ENCODE data around the gene MAP1LC3B2. TPM values are rescaled to one million over a fixed set of nuclear protein-coding genes. Genes with fewer than 3 reads are reported as not detected.

Gene MAP1LC3B2
- 1 to 10 TPM in 9 of 10 donors, under 1 TPM in 1; 0.82 to 4.1 (median 2.2) TPM for total RNA-seq
- 1 to 10 TPM in 1 of 2 donors, under 1 TPM in 1; 0.59 to 4.6 TPM for polyA plus RNA-seq
- long read RNA-seq, donor 1 = 0 reads
- long read RNA-seq, donor 2 = 0 reads
- long read RNA-seq, donor 3, partial matches to known transcripts = 1 of 1 reads
- long read RNA-seq, donor 3, other reads (novel, unspliced or antisense) = 0 of 1 reads

DNA sequence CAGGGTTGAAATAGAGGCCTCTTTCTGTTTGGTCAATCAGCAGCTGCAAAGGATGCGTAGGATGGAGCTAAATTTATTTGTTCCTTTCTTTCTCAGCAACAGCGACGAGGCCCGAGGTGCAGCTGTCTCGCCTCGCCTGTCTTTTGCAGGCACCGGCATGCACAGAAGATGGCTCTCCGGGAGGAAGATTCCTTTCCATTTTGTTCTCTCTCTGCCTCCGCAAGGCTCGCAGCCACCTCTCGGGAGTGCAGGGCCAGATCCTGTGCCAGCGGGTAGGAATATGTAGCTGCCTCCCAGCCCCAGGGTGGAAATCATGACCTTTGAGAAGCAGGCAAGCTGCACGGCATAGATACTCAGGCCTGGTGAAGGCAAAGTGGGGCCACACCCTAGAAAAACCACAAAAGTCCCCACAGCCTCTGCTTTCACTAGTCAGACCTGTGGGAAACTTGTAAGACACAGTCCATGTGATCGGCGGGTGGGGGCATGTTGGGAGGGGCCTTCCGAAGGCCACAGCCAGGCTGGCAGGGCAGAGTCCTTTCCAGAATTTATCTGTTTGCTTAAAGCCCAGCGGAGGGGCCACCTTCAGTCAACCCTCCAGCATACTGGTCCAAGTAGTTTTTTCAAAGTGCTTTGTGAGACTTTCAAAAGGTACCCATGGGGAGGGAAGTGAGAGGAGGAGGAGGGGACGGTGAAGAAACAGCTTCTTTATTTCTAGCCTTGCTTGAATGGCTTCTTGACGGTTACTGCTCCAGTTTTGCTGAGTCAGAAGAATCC is at the start of gene MAP1LC3B2:
TSS of gene MAP1LC3B2 (plus strand) at position 220 of the 774 bp plus-strand sequence. CDS start 16,562 bp downstream, outside the sequence.
- intact Hi-C loops (cut with DNase I) = no loop called here
- Histone ChIP-seq H3K36me3 (no peaks in the 10 kb centered on the region), H3K27me3 (no peaks in the 10 kb centered on the region), H3K4me1 (peaks cover 0 to 46% (median 0%) of the 10 kb centered on the region in 9 donors), H3K9me3 (peaks cover 0 to 18% (median 0%) of the 10 kb centered on the region in 11 donors), H3K27ac (peak within 1 kb of the TSS in 6 of 10 donors; percentile 55 to 92 (median 70)), H3K4me3 (peak within 1 kb of the TSS in 2 of 10 donors; percentile 1 to 35)
- TF ChIP-seq, protein P1, sequence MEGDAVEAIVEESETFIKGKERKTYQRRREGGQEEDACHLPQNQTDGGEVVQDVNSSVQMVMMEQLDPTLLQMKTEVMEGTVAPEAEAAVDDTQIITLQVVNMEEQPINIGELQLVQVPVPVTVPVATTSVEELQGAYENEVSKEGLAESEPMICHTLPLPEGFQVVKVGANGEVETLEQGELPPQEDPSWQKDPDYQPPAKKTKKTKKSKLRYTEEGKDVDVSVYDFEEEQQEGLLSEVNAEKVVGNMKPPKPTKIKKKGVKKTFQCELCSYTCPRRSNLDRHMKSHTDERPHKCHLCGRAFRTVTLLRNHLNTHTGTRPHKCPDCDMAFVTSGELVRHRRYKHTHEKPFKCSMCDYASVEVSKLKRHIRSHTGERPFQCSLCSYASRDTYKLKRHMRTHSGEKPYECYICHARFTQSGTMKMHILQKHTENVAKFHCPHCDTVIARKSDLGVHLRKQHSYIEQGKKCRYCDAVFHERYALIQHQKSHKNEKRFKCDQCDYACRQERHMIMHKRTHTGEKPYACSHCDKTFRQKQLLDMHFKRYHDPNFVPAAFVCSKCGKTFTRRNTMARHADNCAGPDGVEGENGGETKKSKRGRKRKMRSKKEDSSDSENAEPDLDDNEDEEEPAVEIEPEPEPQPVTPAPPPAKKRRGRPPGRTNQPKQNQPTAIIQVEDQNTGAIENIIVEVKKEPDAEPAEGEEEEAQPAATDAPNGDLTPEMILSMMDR (IDR thresholded peaks at IDR 0.05) = no peak
- DNase-seq = peak in 1 of 2 donors; percentile 51
- peak; percentile 71 to 87 (median 82) for ATAC-seq
- 66 to 69% methylated on average over 19 of the region's 19 CpGs for WGBS, 2 donors

DNA sequence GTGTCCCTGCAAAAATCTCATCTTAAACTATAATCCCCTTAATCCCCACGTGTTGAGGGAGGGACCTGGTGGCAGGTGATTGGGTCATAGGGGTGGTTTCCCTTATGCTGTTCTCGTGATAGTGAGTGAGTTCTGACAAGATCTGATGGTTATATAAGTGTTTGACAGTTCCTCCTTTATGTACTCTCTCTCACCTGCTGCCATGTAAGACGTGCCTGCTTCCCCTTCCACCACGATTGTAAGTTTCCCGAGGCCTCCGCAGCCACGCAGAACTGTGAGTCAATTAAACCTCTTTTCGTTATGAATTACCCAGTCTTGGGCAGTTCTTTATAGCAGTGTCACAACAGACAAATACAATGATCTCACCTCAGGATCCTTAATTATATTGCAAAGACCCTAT is 45.2 kb upstream of the MAP1LC3B2 start:
- no peak overlapping the region for H3K27ac ChIP-seq
- peaks cover 0 to 13% (median 0%) of the 10 kb centered on the region in 9 donors for H3K4me1 ChIP-seq
- no peaks in the 10 kb centered on the region for H3K36me3 ChIP-seq
- H3K9me3 ChIP-seq = no peaks in the 10 kb centered on the region
- WGBS, 2 donors = 89 to 91% methylated on average over 8 of the region's 8 CpGs
- no peak for DNase-seq
- H3K4me3 ChIP-seq = no peak overlapping the region
- no peak for ATAC-seq
- TF ChIP-seq, protein P1 (IDR thresholded peaks at IDR 0.05) = no peak
- intact Hi-C loops (cut with DNase I) = no loop called here
- H3K27me3 ChIP-seq = peaks cover 0 to 2% (median 0%) of the 10 kb centered on the region in 7 donors

DNA sequence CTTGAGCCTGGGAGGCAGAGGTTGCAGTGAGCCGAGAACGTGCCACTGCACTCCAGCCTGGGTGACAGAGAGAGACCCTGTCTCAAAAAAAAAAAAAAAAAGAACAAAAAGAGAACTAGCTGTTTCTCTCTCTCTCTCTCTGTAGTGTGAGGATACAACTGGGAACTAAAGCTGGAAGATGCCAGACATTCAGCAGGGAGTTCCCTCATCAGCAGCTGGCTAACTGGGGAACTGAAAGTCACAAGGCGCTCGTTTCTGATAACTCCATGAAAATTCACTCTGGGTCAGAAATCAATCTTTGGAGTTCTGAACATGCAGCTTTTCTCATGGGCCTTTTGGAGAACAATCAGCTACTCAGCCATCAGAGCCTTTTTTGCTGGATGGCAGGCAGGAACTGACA is 43.5 kb upstream of the MAP1LC3B2 start:
- Histone ChIP-seq H3K4me1 (peaks cover 0 to 8% (median 0%) of the 10 kb centered on the region in 9 donors), H3K4me3 (no peak overlapping the region), H3K9me3 (no peaks in the 10 kb centered on the region), H3K27me3 (no peaks in the 10 kb centered on the region), H3K36me3 (no peaks in the 10 kb centered on the region), H3K27ac (peak overlapping the region in 1 of 10 donors; percentile 12)
- DNase-seq = no peak
- peak in 6 of 8 donors; percentile 31 to 64 (median 48) for ATAC-seq
- 70 to 81% methylated on average over 4 of the region's 4 CpGs for WGBS, 2 donors
- TF ChIP-seq, protein P1 (IDR thresholded peaks at IDR 0.05) = no peak
- intact Hi-C loops (cut with DNase I) = no loop called here

DNA sequence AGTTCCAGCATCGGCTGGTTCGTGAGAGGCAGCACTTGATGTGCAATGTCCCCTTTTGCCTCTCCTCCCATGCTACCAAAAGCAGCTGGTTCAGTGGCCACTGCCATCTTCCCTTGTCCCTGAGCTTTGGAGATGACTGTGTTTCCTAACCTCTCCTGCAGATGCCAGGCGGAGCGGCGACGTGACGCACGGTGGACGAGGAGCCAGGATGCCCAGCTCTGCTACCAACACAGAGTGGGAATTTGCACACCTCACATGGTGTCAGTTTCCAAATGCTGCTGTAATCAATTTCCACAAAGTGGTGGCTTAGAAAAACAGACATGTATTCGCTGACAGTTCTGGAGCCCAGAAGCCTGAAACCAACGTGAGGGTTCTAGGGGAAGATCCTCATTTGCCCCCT is 42.5 kb upstream of the MAP1LC3B2 start:
- Histone ChIP-seq H3K36me3 (no peaks in the 10 kb centered on the region), H3K27me3 (peaks cover 0 to 4% (median 0%) of the 10 kb centered on the region in 7 donors), H3K4me1 (peaks cover 0 to 13% (median 0%) of the 10 kb centered on the region in 9 donors), H3K27ac (no peak overlapping the region), H3K4me3 (no peak overlapping the region), H3K9me3 (no peaks in the 10 kb centered on the region)
- TF ChIP-seq, protein P1 (IDR thresholded peaks at IDR 0.05) = no peak
- intact Hi-C loops (cut with DNase I) = no loop called here
- no peak for ATAC-seq
- DNase-seq = no peak
- 92% methylated on average over 11 of the region's 11 CpGs for WGBS, 2 donors
